C4-2B (cell line): ENCODE measurements around the gene FKBP5.

ENCODE experiments used
- CTCF ChIP-seq: fragments of 450-650 bp; conservative IDR thresholded peaks from 2 replicates; pipeline ENCODE4 v1.5.1; 2017; ENCODE audit warnings: mild to moderate bottlenecking
- ZFX ChIP-seq: fragments of 450-650 bp; IDR thresholded peaks from 2 replicates; pipeline ENCODE4 v1.6.1; 2017

- TF ChIP-seq CTCF (no peak), ZFX (no peak)
Observed at GRCh38 chr6:35611240-35611639, 77.5 kb downstream of the FKBP5 start.
